ENCODE measurements around the gene DCST1. TPM values are rescaled to one million over a fixed set of nuclear protein-coding genes. Genes with fewer than 3 reads are reported as not detected.
A peak's percentile ranks its signal among the peaks of the same experiment; 100 is the strongest.

DCST1 gene
- total and polyA plus RNA-seq, 2 of the 8 experiments (the other 6 are each of a cell fraction or from before 2014, with no cell fraction given), result not detected

- Histone ChIP-seq H2BK120ac (replicated peaks; ENCODE audit: low read depth, low read length) (no peak overlapping the region), H2BK20ac (ENCODE audit: low read length) (no peak overlapping the region), H3K27ac (ENCODE audit: low read depth, low read length) (no peak overlapping the region), H3K27me3 (replicated peaks in 1 of 4; ENCODE audit: control insufficient read depth in 3 of 4, extremely low read depth in 1 of 4, insufficient read depth in 3 of 4, low read length in 3 of 4) (peaks cover 23 to 36% (median 34%) of the 10 kb centered on the region in 4 experiments), H3K23me2 (ENCODE audit: low read depth, low read length) (peaks cover 17% of the 10 kb centered on the region; the same call in 1 of the 2 replicates), H4K20me1 (replicated peaks in 1 of 2; ENCODE audit: control insufficient read depth in 1 of 2, insufficient read depth in 2 of 2, low read length in 2 of 2) (peaks cover 2 to 9% of the 10 kb centered on the region in 2 experiments), H2BK12ac (ENCODE audit: low read depth, low read length) (no peak overlapping the region), H3K79me1 (ENCODE audit: low read depth, low read length) (no peaks in the 10 kb centered on the region), H3K18ac (ENCODE audit: extremely low read depth, low read length) (no peak overlapping the region), H3K4me3 (ENCODE audit: extremely low read depth in 1 of 4, insufficient read depth in 2 of 4, low read depth in 3 of 4, low read length in 4 of 4) (no peak overlapping the region), H3K4me2 (ENCODE audit: insufficient read depth in 1 of 2, low read depth in 2 of 2, low read length in 2 of 2) (no peak overlapping the region), H2AK5ac (ENCODE audit: low read depth, low read length) (no peak overlapping the region), H2BK5ac (ENCODE audit: low read depth, low read length) (no peak overlapping the region), H3K79me2 (ENCODE audit: control insufficient read depth in 1 of 2, insufficient read depth in 2 of 2, low read length in 2 of 2) (no peaks in the 10 kb centered on the region), H3K4ac (replicated peaks; ENCODE audit: insufficient read length, low read depth, low read length) (no peak overlapping the region), H4K5ac (ENCODE audit: insufficient read length, low read depth, low read length) (no peak overlapping the region), H3K9ac (replicated peaks in 1 of 4; ENCODE audit: extremely low read depth in 1 of 4, low read depth in 3 of 4, low read length in 3 of 4) (no peak overlapping the region), H3K23ac (ENCODE audit: insufficient read length) (no peak overlapping the region), H2AFZ (ENCODE audit: low read length) (no peak overlapping the region), H3K14ac (ENCODE audit: insufficient read length) (no peak overlapping the region), H3K56ac (replicated peaks; ENCODE audit: insufficient read length, low read depth, low read length) (no peak overlapping the region), H4K91ac (replicated peaks; ENCODE audit: insufficient read length, low read length) (no peak overlapping the region), H3K4me1 (replicated peaks in 1 of 4; ENCODE audit: control insufficient read depth in 3 of 4, insufficient read depth in 4 of 4, low read length in 3 of 4) (peaks cover 4 to 29% (median 16%) of the 10 kb centered on the region in 4 experiments), H3K9me3 (ENCODE audit: insufficient read depth in 2 of 2, low read depth in 1 of 2, low read length in 1 of 2) (no peaks in the 10 kb centered on the region), H4K8ac (ENCODE audit: extremely low read depth, insufficient read depth, low read length) (no peak overlapping the region), H2BK15ac (ENCODE audit: low read length) (no peak overlapping the region), H3K36me3 (ENCODE audit: control insufficient read depth in 2 of 4, insufficient read depth in 4 of 4, low read length in 3 of 4) (no peaks in the 10 kb centered on the region)
- no peak for DNase-seq (ENCODE audit: low read depth in 1 of 2, low spot score in 2 of 2)
- TF ChIP-seq SRF (IDR thresholded peaks at IDR 0.05; ENCODE audit: low read depth, low read length) (peak; percentile 83), SAP30 (IDR thresholded peaks at IDR 0.05; ENCODE audit: insufficient read depth, insufficient replicate concordance, low read length) (no peak)
- CTCF ChIA-PET (ENCODE audit: partially characterized antibody), result interaction anchor here (1.2 to 33.9 kb wide), 6 partner anchors 10 to 96 kb away, joined by 3 to 907 read pairs (median 6); partner anchors contain the start of genes ADAM15, EFNA4 and KRTCAP2
- WGBS, 2 experiments (ENCODE audit: extremely low coverage in 1 of 2, insufficient coverage in 1 of 2, insufficient read length in 1 of 2, insufficient replicate concordance in 2 of 2, low coverage in 1 of 2, low lambda C conversion rate in 2 of 2, missing lambda C conversion rate in 1 of 2), result 73% methylated on average over 1 of the region's 1 CpG; no CpG with 5 or more reads in 1 of the 2 experiments
- POLR2A ChIA-PET (ENCODE audit: partially characterized antibody), result interaction anchor here (0.6 to 1.9 kb wide), 5 partner anchors 9 to 261 kb away, joined by 3 to 6 read pairs (median 5); partner anchors contain the start of gene ADAM15
- no peak for FAIRE-seq
These were observed 42.7 kb downstream of the DCST1 start for GRCh38 chr1:155076371-155076770.
